Activated CD4-positive, alpha-beta T cell treated with anti-CD3 and anti-CD28 coated beads, Interleukin-2, amount 50 U/mL, for 48 hours (primary cell): ENCODE measurements around the gene ASIC4.
A peak's percentile ranks its signal among the peaks of the same experiment; 100 is the strongest.

Source experiments
- DNase-seq, 2 experiments: peaks; one replicate each; pipeline ENCODE4 v3.0.0-alpha.2; 2020

The ASIC4 gene, protein sequence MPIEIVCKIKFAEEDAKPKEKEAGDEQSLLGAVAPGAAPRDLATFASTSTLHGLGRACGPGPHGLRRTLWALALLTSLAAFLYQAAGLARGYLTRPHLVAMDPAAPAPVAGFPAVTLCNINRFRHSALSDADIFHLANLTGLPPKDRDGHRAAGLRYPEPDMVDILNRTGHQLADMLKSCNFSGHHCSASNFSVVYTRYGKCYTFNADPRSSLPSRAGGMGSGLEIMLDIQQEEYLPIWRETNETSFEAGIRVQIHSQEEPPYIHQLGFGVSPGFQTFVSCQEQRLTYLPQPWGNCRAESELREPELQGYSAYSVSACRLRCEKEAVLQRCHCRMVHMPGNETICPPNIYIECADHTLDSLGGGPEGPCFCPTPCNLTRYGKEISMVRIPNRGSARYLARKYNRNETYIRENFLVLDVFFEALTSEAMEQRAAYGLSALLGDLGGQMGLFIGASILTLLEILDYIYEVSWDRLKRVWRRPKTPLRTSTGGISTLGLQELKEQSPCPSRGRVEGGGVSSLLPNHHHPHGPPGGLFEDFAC

DNA sequence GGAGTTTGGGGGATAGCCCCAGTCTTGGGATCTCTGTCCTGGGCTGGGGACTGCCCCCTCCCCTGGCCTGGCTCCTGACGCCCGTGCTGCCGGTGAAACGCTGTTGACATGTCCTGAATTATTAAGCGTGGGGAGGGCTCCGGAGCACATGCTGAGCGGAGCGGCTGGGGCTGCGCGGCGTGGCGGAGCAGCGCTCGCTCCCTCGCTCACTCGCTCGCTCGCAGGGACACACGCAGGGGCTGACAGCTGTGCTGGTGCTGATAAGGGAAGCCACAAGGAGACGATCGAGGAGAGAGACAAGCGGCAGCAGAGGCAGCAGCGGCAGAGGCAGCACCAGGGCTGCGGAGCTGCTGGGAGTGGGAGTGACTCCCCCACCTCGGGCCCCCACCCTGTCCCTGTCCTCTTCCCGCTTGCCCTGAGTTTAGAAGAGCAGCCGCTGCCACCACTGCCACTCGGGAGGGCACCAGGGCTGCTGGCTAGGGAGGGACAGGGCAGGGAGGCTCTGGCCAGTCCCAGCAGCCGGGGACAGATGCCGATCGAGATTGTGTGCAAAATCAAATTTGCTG, at the start of gene ASIC4:
Gene ASIC4, plus strand, starts transcription at position 287 of the 566 bp plus-strand sequence. Its CDS starts 243 bp downstream, at position 530.
- DNase-seq = no peak

DNA sequence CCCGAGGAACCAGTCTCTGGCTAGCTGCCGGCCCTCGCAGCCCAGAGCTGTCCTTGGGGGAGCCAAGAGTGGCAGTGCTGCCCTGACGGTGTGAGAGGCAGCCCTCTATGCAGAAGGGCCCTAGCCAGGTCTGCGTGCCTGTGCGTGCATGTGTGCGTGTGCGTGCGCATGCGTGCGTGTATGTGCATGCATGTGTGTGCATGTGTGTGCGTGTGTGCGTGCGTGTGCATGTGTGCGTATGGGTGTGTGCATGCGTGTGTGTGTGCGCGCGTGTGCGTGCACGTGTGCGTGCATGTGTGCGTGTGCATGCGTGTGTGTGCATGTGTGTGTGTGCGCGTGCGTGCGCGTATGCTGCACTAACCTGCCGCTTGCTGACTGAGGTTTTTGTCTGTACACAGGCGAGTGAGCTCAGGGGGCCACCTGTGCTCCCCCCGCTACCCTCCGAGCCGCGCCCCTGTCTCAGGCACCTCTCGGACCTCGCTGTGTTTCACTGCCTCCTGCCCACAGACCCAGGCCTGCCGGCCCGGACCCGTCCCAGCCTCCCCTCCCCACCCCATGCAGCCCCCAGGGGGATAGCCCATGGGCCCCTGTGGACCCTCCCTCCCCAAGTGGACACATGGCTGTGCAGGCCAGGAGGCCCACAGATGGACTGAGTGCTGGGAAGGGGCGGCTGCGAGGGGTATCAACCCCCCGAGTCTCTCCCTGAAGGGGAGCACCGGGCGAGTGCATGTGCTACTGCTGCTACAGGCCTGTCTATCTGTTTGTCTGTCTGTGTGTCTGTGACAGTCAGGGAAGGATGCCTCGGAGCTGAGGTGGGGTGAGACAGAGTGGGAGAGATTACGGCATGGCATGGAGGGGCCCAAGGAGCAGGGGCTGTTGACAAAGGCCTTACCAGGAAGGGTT, 48.4 kb upstream of the ASIC4 start:
- no peak for DNase-seq

DNA sequence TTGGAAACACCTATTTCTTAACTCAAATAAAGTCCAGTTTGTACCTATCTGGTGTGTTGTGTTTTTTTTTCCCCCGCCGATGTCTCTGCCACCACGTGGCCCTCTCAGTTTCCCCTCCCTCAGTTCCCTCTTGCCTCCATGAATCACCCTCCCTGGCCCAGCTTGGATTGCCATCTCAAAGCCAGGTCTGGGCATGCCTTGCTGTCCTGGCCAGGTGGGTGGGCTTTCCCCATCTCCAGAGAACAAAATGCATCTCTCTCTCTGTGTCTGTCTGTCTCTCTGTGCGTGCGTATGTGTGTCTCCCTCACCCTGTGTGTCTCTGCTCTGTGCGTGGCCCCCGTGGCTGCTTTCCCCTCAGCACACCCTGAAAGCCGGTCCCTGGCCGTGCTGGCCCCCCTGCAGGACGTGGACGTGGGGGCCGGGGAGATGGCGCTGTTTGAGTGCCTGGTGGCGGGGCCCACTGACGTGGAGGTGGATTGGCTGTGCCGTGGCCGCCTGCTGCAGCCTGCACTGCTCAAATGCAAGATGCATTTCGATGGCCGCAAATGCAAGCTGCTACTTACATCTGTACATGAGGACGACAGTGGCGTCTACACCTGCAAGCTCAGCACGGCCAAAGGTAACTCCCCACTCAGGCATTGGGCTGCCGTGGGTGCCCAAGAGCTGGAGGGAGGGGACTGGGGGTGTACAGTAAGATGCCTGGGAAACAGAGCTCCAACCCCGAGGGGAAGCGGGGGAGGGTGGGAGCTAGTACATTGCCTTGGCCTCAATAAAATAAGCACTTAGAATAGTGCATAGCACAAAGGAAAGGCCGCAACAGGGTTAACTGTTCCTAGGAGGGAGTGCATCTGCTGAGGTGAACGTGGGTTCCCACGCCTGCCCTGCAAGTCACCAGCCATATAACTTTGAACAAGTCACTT, 47.2 kb upstream of the ASIC4 start:
- no peak for DNase-seq

DNA sequence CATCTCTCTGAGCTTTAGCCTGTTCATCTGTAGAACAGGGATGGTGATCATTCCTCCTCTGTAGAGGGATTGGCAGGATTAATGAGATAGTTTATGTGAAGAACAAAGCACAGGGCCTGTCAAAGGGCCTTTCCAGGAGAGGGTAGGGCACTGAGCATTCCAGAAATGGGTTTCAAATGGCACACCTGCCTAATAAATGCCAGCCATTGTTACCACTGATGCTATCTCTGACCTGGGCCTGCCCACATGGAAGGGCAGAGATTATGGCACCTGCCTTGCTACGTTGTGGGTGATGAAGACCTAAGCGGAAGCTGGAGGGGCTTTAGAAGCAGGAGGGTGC, 46.6 kb upstream of the ASIC4 start:
- no peak for DNase-seq

DNA sequence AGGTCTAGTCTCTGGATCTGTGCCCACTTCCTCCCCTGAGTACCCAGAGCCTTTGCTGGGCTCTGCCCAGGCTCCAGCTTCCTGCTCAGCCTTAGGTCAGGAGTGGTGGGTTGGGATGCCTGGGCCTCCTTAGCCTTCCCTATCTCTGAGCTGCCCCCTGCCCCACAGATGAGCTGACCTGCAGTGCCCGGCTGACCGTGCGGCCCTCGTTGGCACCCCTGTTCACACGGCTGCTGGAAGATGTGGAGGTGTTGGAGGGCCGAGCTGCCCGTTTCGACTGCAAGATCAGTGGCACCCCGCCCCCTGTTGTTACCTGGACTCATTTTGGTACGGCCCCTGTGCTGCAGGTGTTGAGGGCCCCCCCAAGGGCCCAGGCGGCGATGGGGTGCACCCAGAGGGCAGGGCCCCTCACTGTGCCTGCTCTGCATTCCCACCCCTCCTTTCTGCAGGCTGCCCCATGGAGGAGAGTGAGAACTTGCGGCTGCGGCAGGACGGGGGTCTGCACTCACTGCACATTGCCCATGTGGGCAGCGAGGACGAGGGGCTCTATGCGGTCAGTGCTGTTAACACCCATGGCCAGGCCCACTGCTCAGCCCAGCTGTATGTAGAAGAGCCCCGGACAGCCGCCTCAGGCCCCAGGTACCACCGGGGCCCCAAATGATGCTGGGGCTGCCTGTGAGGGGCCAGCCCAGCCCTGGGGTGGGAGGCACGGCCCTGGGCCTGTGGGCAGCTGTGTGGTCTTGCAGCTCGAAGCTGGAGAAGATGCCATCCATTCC, 45.7 kb upstream of the ASIC4 start:
- DNase-seq = no peak

DNA sequence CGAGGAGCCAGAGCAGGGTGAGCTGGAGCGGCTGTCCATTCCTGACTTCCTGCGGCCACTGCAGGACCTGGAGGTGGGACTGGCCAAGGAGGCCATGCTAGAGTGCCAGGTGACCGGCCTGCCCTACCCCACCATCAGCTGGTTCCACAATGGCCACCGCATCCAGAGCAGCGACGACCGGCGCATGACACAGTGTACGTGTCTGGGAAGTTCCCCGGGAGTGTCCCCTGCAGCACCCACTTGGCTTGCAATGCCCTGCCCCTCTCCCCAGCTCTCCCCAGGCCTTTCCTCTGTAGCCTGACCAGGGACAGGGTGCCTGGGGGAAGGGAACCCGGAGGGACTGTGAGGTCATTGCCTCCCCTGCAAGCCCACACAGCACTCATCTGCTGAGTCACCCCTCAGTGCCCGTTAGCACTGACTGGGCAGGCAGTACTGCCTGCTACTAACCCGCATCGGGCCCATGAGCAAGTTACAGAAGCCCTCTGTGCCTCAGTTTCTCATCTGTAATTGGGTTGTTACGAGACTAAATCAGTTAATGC, 45.0 kb upstream of the ASIC4 start:
- DNase-seq = no peak

DNA sequence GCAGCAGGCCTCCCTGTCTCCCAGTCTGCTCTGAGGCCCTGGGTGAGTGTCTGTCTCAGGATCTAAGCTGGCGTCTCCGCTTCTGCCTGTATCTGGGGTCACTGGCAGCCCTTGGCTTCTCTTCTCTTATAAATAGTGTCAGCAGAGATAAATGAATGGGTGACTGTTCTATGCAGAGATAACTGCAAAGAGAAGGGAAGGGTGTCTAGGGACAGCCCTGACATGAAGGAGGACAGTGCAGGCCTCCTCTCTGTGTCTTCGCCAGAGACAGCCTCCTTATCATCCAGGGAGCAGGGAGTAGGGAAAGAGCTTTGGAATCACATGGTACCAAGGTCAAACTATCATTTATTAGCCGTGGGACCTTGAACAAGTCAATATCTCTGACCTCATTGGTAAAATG, 43.9 kb upstream of the ASIC4 start:
- DNase-seq = no peak

DNA sequence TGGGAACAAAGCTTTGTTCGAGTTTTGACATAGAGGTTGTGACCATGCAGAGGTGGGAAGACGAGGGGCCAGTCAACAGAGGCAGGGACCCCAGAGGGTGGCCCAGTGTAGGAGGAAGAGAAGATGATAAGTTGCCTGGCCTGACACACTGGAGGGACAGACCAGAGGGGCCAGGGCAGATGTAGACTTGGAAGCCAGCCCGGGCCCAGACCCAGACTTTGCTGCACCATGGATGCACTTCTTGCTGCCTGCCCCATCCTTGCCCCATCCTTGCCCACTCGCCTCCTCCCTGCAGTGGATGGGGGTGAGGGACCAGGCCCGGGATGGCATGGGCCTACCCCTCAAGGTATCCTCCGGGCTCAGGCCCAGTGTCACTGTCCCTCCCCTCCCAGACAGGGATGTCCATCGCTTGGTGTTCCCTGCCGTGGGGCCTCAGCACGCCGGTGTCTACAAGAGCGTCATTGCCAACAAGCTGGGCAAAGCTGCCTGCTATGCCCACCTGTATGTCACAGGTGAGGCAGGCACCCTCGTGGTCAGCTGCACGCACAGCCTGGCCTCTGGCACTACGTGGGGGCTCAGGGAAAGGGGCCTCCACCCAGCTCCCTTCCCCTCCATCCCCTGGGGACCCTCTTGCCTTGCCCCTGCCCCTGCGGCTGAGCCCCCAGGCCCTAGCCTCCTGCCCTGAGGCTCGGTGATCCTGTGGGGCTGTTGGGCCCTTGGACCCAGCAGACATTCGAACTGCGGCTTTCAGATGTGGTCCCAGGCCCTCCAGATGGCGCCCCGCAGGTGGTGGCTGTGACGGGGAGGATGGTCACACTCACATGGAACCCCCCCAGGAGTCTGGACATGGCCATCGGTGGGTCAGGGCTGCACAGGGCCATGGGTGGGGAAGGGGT, 42.6 kb upstream of the ASIC4 start:
- no peak for DNase-seq

DNA sequence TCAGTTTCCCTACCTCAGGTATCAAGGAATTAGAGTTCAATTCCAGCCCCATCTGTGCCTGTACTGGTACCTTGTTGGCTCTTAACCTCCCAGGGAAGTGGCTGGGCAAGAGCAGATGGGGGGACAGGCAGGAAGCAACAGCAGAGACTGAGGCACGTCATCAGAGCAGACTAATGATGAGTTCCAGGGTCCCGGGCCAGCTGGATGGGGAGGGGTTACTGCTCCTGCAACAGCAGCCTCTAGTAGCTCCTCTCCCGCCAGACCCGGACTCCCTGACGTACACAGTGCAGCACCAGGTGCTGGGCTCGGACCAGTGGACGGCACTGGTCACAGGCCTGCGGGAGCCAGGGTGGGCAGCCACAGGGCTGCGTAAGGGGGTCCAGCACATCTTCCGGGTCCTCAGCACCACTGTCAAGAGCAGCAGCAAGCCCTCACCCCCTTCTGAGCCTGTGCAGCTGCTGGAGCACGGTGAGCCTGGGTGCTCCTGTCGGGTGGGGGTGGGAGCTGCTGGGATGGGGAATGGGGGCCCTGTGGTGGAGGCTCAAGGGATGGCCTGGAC, 41.6 kb upstream of the ASIC4 start:
- no peak for DNase-seq

DNA sequence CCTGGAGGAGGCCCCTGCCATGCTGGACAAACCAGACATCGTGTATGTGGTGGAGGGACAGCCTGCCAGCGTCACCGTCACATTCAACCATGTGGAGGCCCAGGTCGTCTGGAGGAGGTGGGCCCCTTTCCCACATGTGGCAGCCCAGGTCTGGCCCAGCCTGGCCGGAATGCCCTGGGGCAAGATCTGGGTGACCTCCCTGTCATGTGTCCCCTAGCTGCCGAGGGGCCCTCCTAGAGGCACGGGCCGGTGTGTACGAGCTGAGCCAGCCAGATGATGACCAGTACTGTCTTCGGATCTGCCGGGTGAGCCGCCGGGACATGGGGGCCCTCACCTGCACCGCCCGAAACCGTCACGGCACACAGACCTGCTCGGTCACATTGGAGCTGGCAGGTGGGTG, 40.8 kb upstream of the ASIC4 start:
- DNase-seq = no peak

DNA sequence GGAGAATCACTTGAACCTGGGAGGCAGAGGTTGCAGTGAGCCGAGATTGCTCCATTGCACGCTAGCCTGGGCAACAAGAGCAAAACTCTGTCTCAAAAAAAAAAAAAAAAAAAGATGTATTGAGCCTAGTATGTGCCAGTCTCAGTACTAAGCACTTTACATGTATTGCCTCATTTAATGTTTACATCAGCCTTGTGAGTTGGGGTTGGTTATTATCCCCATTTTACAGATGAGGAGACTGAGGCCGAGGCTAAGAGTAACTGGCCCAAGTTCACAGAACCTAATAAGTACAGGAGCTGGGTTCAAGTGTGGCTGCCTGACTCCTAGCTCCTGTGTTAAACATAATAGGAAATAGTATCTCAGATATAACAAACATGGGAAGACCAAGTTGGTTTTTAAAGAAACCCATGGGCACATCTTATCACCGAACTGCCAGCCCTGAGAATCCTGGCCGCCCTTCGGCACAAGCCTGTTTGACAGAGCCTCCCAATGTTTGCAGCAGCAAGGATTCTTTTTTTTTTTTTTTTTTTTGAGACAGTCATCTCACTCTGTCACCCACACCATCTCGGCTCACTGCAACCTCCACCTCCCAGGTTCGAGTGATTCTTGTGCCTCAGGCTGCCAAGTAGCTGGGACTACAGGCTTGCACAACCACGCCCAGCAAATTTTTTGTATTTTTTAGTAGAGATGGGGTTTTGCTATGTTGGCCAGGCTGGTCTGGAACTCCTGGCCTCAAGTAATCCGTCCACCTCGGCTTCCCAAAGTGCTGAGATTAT, 39.8 kb upstream of the ASIC4 start:
- no peak for DNase-seq

DNA sequence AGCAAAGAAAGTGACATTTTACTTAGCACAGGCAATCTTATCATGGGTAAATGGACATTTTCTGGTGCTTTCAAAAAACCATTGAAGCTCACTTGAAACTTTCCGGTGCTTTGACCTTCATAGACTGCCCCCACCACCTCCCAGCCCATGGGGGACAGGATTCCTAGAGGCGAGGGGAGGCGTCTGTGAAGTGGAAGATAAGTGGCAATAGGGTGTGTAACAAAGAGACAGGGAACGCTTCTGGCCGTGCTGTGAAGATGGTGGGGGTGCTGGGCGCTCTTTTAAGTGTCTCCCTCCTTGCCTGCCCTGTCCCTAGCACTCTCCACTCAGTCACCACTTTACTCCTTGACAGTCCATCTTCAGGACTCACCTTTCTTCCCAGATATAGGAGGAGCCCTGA, 39.0 kb upstream of the ASIC4 start:
- no peak for DNase-seq

DNA sequence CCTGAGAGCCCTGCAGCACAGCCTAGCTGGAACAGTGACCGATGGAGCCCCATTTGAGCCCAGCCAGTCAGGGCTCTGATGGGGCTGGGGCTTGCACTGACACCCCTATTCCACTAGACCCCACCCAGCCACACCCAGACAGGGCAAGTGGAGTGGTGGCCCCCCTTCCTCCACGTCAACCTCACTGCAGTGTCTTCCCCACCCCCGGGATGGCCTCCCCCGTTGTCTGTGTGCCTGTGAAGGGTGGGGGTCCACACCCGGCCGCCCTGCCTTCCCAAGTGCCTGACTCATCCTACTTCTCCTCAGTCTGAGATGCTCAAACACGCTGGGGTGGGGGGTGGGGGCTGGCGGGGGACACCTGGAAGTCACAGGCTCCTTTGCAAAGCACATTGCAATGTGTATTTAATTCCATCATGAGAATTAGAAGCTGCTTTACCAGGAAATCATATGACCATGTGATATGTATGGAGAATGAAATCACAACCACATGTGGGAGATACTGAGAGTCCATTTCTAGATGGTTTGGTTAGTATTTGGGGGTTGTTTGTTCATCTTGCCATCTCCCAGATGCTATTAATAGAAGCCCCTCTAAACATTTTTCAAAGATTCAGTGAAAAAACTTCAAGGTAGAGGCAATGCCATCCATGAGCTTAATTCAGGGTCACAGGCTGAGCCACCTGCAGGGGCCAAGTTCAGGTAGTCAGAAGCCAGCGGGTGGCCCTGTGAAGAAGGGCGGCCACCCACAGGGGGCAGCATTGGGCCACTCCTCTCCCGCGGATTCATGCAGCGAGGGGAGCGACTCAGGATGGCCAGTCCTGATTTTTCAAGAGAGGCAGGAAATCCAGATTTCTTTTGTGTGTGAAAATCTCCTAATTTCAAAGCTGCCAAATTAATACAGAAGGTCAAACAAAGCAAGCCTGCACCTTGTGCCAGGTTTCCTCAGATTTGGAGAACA, 38.3 kb upstream of the ASIC4 start:
- DNase-seq = peak; percentile 78 to 79

DNA sequence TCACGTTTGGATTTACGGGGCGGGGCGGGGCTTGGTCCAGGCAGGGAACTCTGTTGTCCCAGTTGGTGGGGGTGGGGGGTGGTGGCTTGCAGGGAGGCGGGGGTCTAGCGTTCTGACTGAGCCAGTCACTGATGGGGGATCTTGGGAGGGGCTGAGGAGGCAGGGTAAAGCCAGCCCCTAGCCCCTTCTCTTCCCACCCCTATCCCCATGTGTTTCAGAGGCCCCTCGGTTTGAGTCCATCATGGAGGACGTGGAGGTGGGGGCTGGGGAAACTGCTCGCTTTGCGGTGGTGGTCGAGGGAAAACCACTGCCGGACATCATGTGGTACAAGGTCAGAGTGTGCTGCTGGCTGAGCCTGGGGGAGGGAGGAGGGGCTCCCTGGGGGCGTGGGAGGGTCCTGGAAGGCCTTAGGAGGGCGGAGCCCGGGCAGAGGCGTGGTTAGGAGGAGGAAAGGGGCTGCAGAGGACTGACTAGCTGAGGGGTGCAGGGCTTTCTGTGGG, 37.6 kb upstream of the ASIC4 start:
- DNase-seq = no peak

DNA sequence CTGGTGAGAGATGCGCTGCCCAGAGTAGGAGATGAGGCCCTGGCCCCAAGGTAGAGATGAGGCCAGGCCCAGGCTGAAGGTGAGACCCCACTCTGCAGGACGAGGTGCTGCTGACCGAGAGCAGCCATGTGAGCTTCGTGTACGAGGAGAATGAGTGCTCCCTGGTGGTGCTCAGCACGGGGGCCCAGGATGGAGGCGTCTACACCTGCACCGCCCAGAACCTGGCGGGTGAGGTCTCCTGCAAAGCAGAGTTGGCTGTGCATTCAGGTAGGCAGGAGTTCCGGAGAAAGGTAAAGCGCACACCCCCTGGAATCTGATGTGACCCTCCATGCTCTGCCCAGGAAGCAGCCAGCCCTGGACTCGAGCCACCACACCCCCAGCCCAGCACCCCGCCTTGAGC, 37.1 kb upstream of the ASIC4 start:
- DNase-seq = no peak

DNA sequence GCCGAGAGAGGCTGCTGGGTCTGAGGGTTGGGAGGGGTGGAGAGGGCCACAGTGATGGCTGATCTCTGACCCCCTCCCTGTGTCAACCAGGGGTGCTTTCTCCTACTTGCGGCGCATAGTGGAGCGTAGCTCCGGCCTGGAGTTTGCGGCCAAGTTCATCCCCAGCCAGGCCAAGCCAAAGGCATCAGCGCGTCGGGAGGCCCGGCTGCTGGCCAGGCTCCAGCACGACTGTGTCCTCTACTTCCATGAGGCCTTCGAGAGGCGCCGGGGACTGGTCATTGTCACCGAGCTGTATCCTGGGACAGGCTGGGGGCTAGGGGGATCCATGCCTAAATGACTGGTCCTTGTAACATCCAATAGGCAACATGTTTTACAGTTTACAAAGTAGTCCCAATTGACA, 36.5 kb upstream of the ASIC4 start:
- no peak for DNase-seq

DNA sequence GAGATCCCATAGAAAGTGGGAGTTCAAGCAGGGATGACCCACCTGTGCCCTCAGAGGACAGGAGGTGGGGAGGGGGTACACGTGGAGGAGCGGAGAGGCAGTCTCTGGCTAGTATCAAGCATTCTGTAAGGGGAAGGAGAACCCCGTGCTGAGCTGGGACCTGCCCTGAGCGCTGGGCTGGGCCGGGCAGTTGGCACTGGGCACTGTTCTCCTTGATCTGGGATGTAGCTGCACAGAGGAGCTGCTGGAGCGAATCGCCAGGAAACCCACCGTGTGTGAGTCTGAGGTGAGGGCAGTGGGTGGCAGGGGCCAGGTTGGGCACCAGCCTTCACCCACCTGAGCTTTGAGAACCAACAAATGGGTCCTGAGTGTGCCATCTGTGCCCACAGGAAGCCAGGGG, 35.4 kb upstream of the ASIC4 start:
- no peak for DNase-seq

DNA sequence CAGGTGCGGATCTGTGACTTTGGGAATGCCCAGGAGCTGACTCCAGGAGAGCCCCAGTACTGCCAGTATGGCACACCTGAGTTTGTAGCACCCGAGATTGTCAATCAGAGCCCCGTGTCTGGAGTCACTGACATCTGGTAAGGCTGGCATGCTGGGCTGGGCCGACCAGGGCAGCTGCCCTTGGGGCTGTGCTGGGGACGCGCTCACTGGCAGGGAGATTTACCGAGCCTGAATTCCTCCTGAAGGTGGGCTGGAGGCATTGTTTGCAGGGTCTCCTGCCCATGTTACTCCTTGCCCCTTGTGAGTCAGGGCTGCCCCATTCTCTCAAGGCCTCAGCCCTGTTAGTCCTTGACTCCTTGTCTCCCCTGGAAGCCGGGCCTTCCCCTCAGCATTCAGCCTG, 34.3 kb upstream of the ASIC4 start:
- no peak for DNase-seq
